Esophagus muscularis mucosa (tissue), 4 donors: ENCODE data around the gene DMRT1. TPM values are rescaled to one million over a fixed set of nuclear protein-coding genes. Genes with fewer than 3 reads are reported as not detected.

Source experiments
- DNase-seq: peaks from one replicate; pipeline ENCODE4 v3.0.0-alpha.2; 2017; ENCODE audit errors: extremely low spot score
- H3K27ac ChIP-seq, 4 donors: fragments of 200-600 bp; sonication (generic); replicated peaks in 1 of 4; 1 replicate in 3 of 4; 2 replicates in 1 of 4; pipeline ENCODE4 v1.5.1; 2016 to 2019; ENCODE audit warnings: mild to moderate bottlenecking in 1 of 4
- H3K27me3 ChIP-seq, 4 donors: fragments of 200-600 bp; sonication (generic); one replicate each; pipeline versions ENCODE4 v1.5.1 to v1.6.0; 2016 to 2019
- H3K36me3 ChIP-seq, 4 donors: fragments of 200-600 bp; sonication (generic); one replicate each; pipeline ENCODE4 v1.5.1; 2016 to 2019
- H3K4me1 ChIP-seq, 4 donors: fragments of 200-600 bp; sonication (generic); one replicate each; pipeline ENCODE4 v1.5.1; 2016 to 2019
- H3K4me3 ChIP-seq, 4 donors: fragments of 200-600 bp; sonication (generic); 1 replicate in 2 of 4; 2 replicates in 2 of 4; pipeline ENCODE4 v1.5.1; 2016 to 2019; ENCODE audit warnings: mild to moderate bottlenecking in 4 of 4, moderate library complexity in 1 of 4
- H3K9me3 ChIP-seq, 4 donors: fragments of 200-600 bp; sonication (generic); 1 replicate in 3 of 4; 2 replicates in 1 of 4; pipeline ENCODE4 v1.5.1; 2016 to 2019
- EP300 ChIP-seq: sonication (generic); formaldehyde crosslinking; IDR thresholded peaks from one replicate; pipeline ENCODE4 v1.6.1; 2017; ENCODE audit warnings: antibody characterized with exemption
- POLR2A ChIP-seq: fragments of 450-650 bp; IDR thresholded peaks from one replicate; pipeline ENCODE4 v1.6.1; 2017; ENCODE audit warnings: antibody characterized with exemption, moderate library complexity, mild to moderate bottlenecking, low read depth
- POLR2AphosphoS5 ChIP-seq, 2 donors: sonication (generic); formaldehyde crosslinking; IDR thresholded peaks; one replicate each; pipeline ENCODE4 v1.6.1; 2017; ENCODE audit warnings: antibody characterized with exemption in 2 of 2
- WGBS: methylation state at CpG from one replicate; pipeline ENCODE4 v1.1.5; 2018; 5-methylcytosine and 5-hydroxymethylcytosine counted together
- intact Hi-C: fragments of 100-400 bp; cut with DNase I; formaldehyde crosslinking; loops from one replicate; pipeline ENCODE4 v1.15.1; 2023
- total RNA-seq, 4 donors: library from RNA; depleted of rRNA; stranded (reverse); fragments of >200 nt; gene quantifications; one replicate each; pipeline versions ENCODE4 v1.1.0 to v1.2.1, GENCODE V29; 2016
- TF ChIP-seq, protein P1 (sequence below), 3 experiments: fragments of 200-600 bp in 2 of 3; fragments of 450-650 bp in 1 of 3; sonication (generic) in 2 of 3; IDR thresholded peaks; one replicate each; pipeline ENCODE4 v1.5.1; 2017 to 2019; ENCODE audit warnings: antibody characterized with exemption in 3 of 3, mild to moderate bottlenecking in 2 of 3, moderate library complexity in 1 of 3

DMRT1 gene
- total RNA-seq: not detected

GRCh38 chr9:841371-842209, at the start of gene DMRT1:
Gene DMRT1, plus strand, starts transcription at chr9:841697. Its CDS starts 142 bp downstream, at chr9:841839.
- no peak for DNase-seq
- Histone ChIP-seq H3K4me3 (no peak within 1 kb of the TSS), H3K27ac (no peak within 1 kb of the TSS), H3K27me3 (peaks cover 0 to 88% (median 24%) of the 10 kb centered on the region in 4 donors), H3K36me3 (no peaks in the 10 kb centered on the region), H3K4me1 (peaks cover 10 to 24% (median 20%) of the 10 kb centered on the region in 4 donors), H3K9me3 (no peaks in the 10 kb centered on the region)
- intact Hi-C loops: no loop called here
- 3% methylated on average over 31 of the region's 84 CpGs for WGBS
- no peak for TF ChIP-seq POLR2AphosphoS5 (IDR thresholded peaks at IDR 0.05)
- TF ChIP-seq, protein P1, sequence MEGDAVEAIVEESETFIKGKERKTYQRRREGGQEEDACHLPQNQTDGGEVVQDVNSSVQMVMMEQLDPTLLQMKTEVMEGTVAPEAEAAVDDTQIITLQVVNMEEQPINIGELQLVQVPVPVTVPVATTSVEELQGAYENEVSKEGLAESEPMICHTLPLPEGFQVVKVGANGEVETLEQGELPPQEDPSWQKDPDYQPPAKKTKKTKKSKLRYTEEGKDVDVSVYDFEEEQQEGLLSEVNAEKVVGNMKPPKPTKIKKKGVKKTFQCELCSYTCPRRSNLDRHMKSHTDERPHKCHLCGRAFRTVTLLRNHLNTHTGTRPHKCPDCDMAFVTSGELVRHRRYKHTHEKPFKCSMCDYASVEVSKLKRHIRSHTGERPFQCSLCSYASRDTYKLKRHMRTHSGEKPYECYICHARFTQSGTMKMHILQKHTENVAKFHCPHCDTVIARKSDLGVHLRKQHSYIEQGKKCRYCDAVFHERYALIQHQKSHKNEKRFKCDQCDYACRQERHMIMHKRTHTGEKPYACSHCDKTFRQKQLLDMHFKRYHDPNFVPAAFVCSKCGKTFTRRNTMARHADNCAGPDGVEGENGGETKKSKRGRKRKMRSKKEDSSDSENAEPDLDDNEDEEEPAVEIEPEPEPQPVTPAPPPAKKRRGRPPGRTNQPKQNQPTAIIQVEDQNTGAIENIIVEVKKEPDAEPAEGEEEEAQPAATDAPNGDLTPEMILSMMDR (IDR thresholded peaks at IDR 0.05): no peak
- no peak for TF ChIP-seq EP300
- no peak for TF ChIP-seq POLR2A

- intact Hi-C loops: no loop called here
These were observed 48.9 kb upstream of the DMRT1 start for GRCh38 chr9:792331-793260.

DNA sequence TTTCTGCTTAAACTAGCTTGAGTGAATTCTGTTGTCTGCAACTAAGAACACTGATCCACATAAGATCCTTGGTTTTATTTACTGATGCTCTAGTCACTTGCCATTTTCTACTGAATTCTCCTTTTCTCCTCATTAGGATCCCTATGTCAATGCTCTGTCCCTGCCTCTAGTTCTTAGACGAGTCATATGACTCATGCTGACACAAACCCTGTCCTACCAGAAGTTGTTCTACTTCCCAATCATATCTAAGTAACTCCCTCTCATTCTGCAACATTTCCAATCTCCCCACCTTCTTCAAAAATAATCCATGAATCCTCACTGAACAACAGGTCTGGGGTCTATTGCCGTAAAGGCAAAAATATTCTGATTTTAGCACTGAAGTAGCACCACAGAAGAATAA, 47.1 kb upstream of the DMRT1 start:
- no peaks in the 10 kb centered on the region for H3K36me3 ChIP-seq
- H3K9me3 ChIP-seq: no peaks in the 10 kb centered on the region
- WGBS: 85% methylated on average over 2 of the region's 2 CpGs
- intact Hi-C loops: no loop called here
- no peak overlapping the region for H3K27ac ChIP-seq
- H3K27me3 ChIP-seq: no peaks in the 10 kb centered on the region
- no peak for DNase-seq
- no peaks in the 10 kb centered on the region for H3K4me1 ChIP-seq
- TF ChIP-seq, protein P1 (IDR thresholded peaks at IDR 0.05): no peak
- TF ChIP-seq POLR2A (no peak), POLR2AphosphoS5 (IDR thresholded peaks at IDR 0.05) (no peak), EP300 (no peak)
- H3K4me3 ChIP-seq: no peak overlapping the region

More at GRCh38 chr9:792331-793260, 48.9 kb upstream of the DMRT1 start:
- DNase-seq: no peak
- no peaks in the 10 kb centered on the region for H3K9me3 ChIP-seq
- H3K36me3 ChIP-seq: no peaks in the 10 kb centered on the region
- no peak overlapping the region for H3K4me3 ChIP-seq
- TF ChIP-seq POLR2A (no peak), POLR2AphosphoS5 (IDR thresholded peaks at IDR 0.05) (no peak), EP300 (no peak)
- TF ChIP-seq, protein P1 (IDR thresholded peaks at IDR 0.05): no peak
- H3K4me1 ChIP-seq: no peaks in the 10 kb centered on the region
- 75% methylated on average over 14 of the region's 15 CpGs for WGBS
- H3K27me3 ChIP-seq: no peaks in the 10 kb centered on the region
- H3K27ac ChIP-seq: no peak overlapping the region

DNA sequence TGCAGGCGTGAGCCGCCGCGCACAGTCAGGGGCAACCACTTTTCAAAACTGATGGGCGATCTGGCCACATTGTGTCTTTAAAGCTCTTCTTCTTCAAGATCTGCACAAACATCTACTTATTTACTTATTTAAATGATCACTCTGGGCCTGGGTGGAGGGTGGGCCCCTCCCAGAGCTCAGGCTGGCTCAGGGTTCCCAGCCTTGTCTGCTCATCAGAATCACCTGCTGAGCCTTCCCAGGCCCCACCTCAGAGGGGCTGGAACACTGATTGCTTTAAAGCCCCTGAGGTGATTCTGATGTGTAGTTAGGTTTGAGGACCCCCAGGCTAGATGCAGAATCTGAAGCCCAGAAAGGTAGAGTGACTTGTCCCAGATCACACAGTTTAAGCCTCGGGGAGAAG, 45.6 kb upstream of the DMRT1 start:
- no peak for DNase-seq
- WGBS: 96% methylated on average over 6 of the region's 6 CpGs

More for the DNA sequence above, 45.6 kb upstream of the DMRT1 start:
- H3K4me3 ChIP-seq: no peak overlapping the region
- intact Hi-C loops: no loop called here
- H3K9me3 ChIP-seq: no peaks in the 10 kb centered on the region
- no peak for TF ChIP-seq POLR2AphosphoS5 (IDR thresholded peaks at IDR 0.05)
- no peak for TF ChIP-seq POLR2A
- TF ChIP-seq, protein P1 (IDR thresholded peaks at IDR 0.05): no peak
- no peak for TF ChIP-seq EP300
- no peaks in the 10 kb centered on the region for H3K36me3 ChIP-seq
- H3K27me3 ChIP-seq: no peaks in the 10 kb centered on the region
- H3K27ac ChIP-seq: no peak overlapping the region
- no peaks in the 10 kb centered on the region for H3K4me1 ChIP-seq
